Measurements from ENCODE around the gene RIGI. TPM values are rescaled to one million over a fixed set of nuclear protein-coding genes. Genes with fewer than 3 reads are reported as not detected.
A peak's percentile ranks its signal among the peaks of the same experiment; 100 is the strongest.

RIGI gene
- total and polyA plus RNA-seq, 2 of the 13 experiments (the other 11 are each of a cell fraction or from before 2014, with no cell fraction given) = 3.0 to 8.2 TPM

DNA sequence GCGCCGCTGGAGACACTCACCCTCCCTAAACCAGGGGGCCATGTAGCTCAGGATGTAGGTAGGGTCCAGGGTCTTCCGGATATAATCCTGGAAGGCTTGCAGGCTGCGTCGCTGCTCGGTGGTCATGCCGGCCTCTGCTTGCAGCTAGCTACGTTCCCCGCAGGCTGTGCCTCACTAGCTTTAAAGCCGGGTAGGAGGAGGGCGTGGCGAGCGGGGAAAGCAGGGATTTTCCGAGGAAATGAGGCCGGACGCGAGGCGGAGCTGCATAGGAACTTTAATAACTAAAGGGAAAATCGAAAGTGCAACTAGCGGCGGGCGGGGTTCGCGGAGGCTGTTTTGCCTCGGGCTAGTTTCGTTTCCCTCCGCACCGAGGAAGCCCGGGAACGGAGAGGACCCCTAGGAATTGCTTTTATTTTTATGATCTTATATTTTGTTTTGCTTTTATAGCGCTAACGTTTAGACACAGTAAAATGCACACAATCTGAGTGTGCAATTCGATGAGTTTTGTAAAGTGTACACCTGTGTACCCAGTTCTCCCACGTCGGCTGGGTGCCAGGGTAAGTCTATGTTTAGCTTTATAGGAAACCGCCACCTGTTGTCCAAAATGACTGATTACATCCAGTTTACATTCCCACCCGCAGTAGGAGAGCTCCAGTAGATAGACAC is at the start of gene RIGI (continued):
- TF ChIP-seq NR2F6 (IDR thresholded peaks at IDR 0.05) (0 out of 2 replicates have a peak, but pooled peaks have one; percentile 18), NR2F6 (CRISPR knock-in tag; IDR thresholded peaks at IDR 0.05) (0 out of 2 replicates have a peak, but pooled peaks have one; percentile 18), ZNF841 (CRISPR knock-in tag; IDR thresholded peaks at IDR 0.05; ENCODE audit: borderline replicate concordance) (no peak), SIN3A (IDR thresholded peaks at IDR 0.05; ENCODE audit: borderline replicate concordance, low read depth, low read length) (peak; percentile 84; the same call in 1 of the 2 replicates), ZNF564 (CRISPR knock-in tag; IDR thresholded peaks at IDR 0.05) (0 out of 2 replicates have a peak, but pooled peaks have one; percentile 23), CREM (IDR thresholded peaks at IDR 0.05) (no peak), CREM (CRISPR knock-in tag; IDR thresholded peaks at IDR 0.05) (no peak), ZFP36L2 (CRISPR knock-in tag; IDR thresholded peaks at IDR 0.05) (no peak), ZNF775 (CRISPR knock-in tag; IDR thresholded peaks at IDR 0.05; ENCODE audit: borderline replicate concordance) (no peak), MTA1 (CRISPR knock-in tag; IDR thresholded peaks at IDR 0.05; ENCODE audit: borderline replicate concordance) (peak; percentile 54; the same call in 1 of the 2 replicates), PLRG1 (conservative IDR thresholded peaks at IDR 0.05) (no peak), ZNF562 (CRISPR knock-in tag; IDR thresholded peaks at IDR 0.05; ENCODE audit: borderline replicate concordance) (no peak), SIN3B (IDR thresholded peaks at IDR 0.05; ENCODE audit: low read length) (no peak), ARID2 (CRISPR knock-in tag; IDR thresholded peaks at IDR 0.05; ENCODE audit: borderline replicate concordance) (peak; percentile 69; the same call in 1 of the 2 replicates)
- TF ChIP-seq, protein P1, sequence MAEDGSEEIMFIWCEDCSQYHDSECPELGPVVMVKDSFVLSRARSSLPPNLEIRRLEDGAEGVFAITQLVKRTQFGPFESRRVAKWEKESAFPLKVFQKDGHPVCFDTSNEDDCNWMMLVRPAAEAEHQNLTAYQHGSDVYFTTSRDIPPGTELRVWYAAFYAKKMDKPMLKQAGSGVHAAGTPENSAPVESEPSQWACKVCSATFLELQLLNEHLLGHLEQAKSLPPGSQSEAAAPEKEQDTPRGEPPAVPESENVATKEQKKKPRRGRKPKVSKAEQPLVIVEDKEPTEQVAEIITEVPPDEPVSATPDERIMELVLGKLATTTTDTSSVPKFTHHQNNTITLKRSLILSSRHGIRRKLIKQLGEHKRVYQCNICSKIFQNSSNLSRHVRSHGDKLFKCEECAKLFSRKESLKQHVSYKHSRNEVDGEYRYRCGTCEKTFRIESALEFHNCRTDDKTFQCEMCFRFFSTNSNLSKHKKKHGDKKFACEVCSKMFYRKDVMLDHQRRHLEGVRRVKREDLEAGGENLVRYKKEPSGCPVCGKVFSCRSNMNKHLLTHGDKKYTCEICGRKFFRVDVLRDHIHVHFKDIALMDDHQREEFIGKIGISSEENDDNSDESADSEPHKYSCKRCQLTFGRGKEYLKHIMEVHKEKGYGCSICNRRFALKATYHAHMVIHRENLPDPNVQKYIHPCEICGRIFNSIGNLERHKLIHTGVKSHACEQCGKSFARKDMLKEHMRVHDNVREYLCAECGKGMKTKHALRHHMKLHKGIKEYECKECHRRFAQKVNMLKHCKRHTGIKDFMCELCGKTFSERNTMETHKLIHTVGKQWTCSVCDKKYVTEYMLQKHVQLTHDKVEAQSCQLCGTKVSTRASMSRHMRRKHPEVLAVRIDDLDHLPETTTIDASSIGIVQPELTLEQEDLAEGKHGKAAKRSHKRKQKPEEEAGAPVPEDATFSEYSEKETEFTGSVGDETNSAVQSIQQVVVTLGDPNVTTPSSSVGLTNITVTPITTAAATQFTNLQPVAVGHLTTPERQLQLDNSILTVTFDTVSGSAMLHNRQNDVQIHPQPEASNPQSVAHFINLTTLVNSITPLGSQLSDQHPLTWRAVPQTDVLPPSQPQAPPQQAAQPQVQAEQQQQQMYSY (CRISPR knock-in tag; IDR thresholded peaks at IDR 0.05) = no peak
- TF ChIP-seq, protein P2, sequence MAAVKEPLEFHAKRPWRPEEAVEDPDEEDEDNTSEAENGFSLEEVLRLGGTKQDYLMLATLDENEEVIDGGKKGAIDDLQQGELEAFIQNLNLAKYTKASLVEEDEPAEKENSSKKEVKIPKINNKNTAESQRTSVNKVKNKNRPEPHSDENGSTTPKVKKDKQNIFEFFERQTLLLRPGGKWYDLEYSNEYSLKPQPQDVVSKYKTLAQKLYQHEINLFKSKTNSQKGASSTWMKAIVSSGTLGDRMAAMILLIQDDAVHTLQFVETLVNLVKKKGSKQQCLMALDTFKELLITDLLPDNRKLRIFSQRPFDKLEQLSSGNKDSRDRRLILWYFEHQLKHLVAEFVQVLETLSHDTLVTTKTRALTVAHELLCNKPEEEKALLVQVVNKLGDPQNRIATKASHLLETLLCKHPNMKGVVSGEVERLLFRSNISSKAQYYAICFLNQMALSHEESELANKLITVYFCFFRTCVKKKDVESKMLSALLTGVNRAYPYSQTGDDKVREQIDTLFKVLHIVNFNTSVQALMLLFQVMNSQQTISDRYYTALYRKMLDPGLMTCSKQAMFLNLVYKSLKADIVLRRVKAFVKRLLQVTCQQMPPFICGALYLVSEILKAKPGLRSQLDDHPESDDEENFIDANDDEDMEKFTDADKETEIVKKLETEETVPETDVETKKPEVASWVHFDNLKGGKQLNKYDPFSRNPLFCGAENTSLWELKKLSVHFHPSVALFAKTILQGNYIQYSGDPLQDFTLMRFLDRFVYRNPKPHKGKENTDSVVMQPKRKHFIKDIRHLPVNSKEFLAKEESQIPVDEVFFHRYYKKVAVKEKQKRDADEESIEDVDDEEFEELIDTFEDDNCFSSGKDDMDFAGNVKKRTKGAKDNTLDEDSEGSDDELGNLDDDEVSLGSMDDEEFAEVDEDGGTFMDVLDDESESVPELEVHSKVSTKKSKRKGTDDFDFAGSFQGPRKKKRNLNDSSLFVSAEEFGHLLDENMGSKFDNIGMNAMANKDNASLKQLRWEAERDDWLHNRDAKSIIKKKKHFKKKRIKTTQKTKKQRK (IDR thresholded peaks at IDR 0.05; ENCODE audit: low read length) = no peak
- TF ChIP-seq, protein P3, sequence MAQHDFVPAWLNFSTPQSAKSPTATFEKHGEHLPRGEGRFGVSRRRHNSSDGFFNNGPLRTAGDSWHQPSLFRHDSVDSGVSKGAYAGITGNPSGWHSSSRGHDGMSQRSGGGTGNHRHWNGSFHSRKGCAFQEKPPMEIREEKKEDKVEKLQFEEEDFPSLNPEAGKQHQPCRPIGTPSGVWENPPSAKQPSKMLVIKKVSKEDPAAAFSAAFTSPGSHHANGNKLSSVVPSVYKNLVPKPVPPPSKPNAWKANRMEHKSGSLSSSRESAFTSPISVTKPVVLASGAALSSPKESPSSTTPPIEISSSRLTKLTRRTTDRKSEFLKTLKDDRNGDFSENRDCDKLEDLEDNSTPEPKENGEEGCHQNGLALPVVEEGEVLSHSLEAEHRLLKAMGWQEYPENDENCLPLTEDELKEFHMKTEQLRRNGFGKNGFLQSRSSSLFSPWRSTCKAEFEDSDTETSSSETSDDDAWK (CRISPR knock-in tag; IDR thresholded peaks at IDR 0.05) = no peak

Measured in HepG2 (cell line).